Neutrophil (primary cell): ENCODE data around the gene DHX35.
A peak's percentile ranks its signal among the peaks of the same experiment; 100 is the strongest.

Experiments
- H3K27ac ChIP-seq: fragments of 200-600 bp; sonication (generic); 2 replicates; pipeline ENCODE4 v1.5.1; 2016; ENCODE audit warnings: mild to moderate bottlenecking, moderate library complexity
- H3K27me3 ChIP-seq: fragments of 200-600 bp; sonication (generic); 2 replicates; pipeline ENCODE4 v1.6.0; 2016; ENCODE audit warnings: mild to moderate bottlenecking
- H3K36me3 ChIP-seq: fragments of 200-600 bp; sonication (generic); 2 replicates; pipeline ENCODE4 v1.5.1; 2017
- H3K4me1 ChIP-seq, 2 experiments: fragments of 200-600 bp in 1 of 2; sonication (generic) in 1 of 2; 1 replicate in 1 of 2; 2 replicates in 1 of 2; pipeline versions ENCODE4 v1.5.1 to v1.6.1; 2013 to 2016; ENCODE audit warnings: low read depth in 1 of 2, low read length in 1 of 2, mild to moderate bottlenecking in 1 of 2, moderate library complexity in 1 of 2; ENCODE audit not compliant: control insufficient read depth in 1 of 2, insufficient read depth in 1 of 2
- H3K4me3 ChIP-seq, 2 experiments: fragments of 200-600 bp in 1 of 2; sonication (generic) in 1 of 2; 1 replicate in 1 of 2; 2 replicates in 1 of 2; pipeline ENCODE4 v1.5.1; 2013 to 2016; ENCODE audit warnings: low read depth in 1 of 2, low read length in 1 of 2, mild to moderate bottlenecking in 1 of 2, moderate library complexity in 1 of 2
- H3K9me3 ChIP-seq: fragments of 200-600 bp; sonication (generic); 2 replicates; pipeline ENCODE4 v1.5.1; 2016
- TF ChIP-seq, protein P1 (sequence below): fragments of 200-600 bp; sonication (generic); IDR thresholded peaks from 2 replicates; pipeline ENCODE4 v1.5.1; 2016; ENCODE audit warnings: antibody characterized with exemption

Gene DHX35

DNA sequence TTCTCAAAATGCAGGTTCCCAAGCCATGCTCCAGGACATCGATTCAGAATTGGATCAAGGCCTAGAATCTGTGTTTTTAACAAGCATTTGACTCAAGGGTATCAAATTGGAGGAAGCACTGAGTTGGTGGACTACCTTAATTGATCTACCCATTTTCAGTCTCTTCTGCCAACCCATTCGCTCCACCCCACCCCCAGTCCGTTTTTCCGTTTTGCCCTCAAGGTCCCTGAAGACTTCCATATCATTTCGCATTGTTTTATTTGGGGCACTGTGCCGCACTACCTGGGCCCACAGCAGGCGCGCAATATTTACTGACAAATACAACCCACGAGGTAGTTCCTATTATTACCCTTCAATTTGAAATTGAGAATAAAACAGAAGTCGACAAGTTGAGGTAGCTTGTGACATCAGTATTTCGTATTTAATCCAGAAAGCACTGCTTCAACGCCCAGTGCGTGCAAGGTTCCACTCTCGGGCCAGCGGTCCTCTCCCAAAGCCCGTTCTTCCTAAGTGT, 557 bp upstream of the DHX35 start:
- Histone ChIP-seq H3K36me3 (no peaks in the 10 kb centered on the region), H3K4me1 (peaks cover 20 to 21% of the 10 kb centered on the region in 2 experiments), H3K4me3 (peak overlapping the region; percentile 96 to 97), H3K9me3 (no peaks in the 10 kb centered on the region), H3K27me3 (no peaks in the 10 kb centered on the region), H3K27ac (peak overlapping the region; percentile 73)
- TF ChIP-seq, protein P1, sequence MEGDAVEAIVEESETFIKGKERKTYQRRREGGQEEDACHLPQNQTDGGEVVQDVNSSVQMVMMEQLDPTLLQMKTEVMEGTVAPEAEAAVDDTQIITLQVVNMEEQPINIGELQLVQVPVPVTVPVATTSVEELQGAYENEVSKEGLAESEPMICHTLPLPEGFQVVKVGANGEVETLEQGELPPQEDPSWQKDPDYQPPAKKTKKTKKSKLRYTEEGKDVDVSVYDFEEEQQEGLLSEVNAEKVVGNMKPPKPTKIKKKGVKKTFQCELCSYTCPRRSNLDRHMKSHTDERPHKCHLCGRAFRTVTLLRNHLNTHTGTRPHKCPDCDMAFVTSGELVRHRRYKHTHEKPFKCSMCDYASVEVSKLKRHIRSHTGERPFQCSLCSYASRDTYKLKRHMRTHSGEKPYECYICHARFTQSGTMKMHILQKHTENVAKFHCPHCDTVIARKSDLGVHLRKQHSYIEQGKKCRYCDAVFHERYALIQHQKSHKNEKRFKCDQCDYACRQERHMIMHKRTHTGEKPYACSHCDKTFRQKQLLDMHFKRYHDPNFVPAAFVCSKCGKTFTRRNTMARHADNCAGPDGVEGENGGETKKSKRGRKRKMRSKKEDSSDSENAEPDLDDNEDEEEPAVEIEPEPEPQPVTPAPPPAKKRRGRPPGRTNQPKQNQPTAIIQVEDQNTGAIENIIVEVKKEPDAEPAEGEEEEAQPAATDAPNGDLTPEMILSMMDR, result no peak

DNA sequence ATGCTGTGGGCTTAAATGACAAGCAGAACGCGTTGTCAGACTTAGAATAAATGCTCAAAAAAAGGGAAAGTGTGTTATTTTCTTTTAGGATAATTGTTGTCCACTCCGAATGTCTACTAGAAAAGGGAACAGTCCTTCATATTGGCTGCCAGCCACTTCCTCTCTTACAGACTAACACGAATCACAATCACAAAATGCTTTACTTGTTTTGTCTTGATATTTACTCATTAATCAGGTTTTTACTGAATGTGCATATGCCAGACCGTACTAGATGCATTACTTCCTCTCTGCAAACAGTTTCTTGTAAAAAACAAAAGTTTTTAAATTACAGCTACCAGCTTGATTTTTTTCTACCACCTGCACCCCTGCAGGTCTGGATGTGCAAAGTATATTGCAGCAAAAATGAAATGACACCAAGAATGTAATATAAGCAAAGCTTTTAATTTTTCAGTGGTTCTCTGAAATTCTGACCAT, 821 bp downstream of the DHX35 start:
- H3K9me3 ChIP-seq, result no peaks in the 10 kb centered on the region
- H3K36me3 ChIP-seq, result peaks cover 1% of the 10 kb centered on the region
- no peaks in the 10 kb centered on the region for H3K27me3 ChIP-seq
- TF ChIP-seq, protein P1, result no peak
- peak overlapping the region; percentile 73 for H3K27ac ChIP-seq
- peaks cover 20 to 21% of the 10 kb centered on the region in 2 experiments for H3K4me1 ChIP-seq
- peak overlapping the region; percentile 96 to 97 for H3K4me3 ChIP-seq

DNA sequence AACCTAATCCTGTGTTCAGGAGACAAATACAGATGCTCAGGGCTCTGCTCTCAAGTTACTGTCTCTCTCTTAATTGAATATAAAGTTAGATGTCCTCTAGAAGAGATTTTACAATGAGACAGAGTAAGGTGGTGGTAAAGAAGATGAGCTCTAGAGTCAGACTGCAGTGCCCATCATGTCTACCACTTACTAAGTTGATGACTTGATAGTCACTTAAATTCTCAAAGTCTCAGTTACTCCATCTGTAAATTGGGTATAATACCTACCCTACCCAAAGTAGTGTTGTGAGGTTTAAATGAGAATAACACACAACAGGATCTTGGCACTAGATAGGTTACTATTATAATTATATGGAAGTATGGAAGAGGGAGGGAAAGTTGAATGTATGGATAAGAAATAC, 1.6 kb downstream of the DHX35 start:
- Histone ChIP-seq H3K36me3 (peaks cover 4% of the 10 kb centered on the region), H3K4me1 (peaks cover 20 to 21% of the 10 kb centered on the region in 2 experiments)
- TF ChIP-seq, protein P1, result no peak

DNA sequence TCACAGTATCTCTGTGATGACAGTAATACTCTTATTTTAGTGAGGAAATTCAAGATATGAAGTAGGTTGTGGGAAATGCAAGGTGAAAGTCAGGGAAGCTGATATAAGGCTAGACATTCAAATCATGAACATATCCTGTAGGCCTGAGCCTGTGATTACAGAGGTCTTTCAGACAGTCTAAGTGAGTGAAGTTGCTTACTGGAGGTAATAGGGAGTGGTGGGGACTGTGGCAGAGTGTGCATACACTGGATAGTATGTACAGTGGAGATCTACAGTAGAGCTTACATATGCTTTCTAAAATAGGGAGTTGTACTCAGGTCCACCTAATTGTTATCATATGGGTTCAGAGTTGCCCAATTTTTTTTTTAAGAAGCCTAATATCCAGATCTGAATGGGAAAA, 3.1 kb downstream of the DHX35 start:
- Histone ChIP-seq H3K27me3 (no peaks in the 10 kb centered on the region), H3K36me3 (peaks cover 13% of the 10 kb centered on the region), H3K27ac (no peak overlapping the region), H3K4me1 (peaks cover 20 to 21% of the 10 kb centered on the region in 2 experiments), H3K9me3 (no peaks in the 10 kb centered on the region), H3K4me3 (no peak overlapping the region)
- TF ChIP-seq, protein P1, result no peak

More for the DNA sequence above, 1.6 kb downstream of the DHX35 start:
- H3K9me3 ChIP-seq, result no peaks in the 10 kb centered on the region
- no peak overlapping the region for H3K4me3 ChIP-seq
- no peaks in the 10 kb centered on the region for H3K27me3 ChIP-seq
- H3K27ac ChIP-seq, result no peak overlapping the region

DNA sequence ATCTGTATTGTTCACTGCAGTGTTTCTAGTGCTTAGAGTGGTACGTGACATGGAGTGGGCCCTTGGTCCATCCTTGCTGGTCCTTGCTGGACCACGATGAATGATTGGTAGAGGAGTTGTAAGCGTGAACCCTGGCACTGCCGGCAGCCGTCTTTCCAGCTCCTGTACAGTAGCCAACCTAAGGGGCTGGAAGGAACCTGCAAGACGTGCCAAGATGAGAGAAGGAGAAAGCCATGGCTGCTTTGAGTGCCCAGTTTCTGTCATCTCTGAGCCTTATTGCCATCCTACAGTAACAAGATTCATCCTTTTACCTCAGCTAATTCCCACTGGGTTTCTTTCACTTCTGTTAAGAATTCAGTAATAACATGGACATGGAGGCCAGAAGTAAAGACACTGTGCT, 5.9 kb downstream of the DHX35 start:
- TF ChIP-seq, protein P1, result no peak
- H3K36me3 ChIP-seq, result peaks cover 31% of the 10 kb centered on the region
- peaks cover 4 to 6% of the 10 kb centered on the region in 2 experiments for H3K4me1 ChIP-seq
- no peaks in the 10 kb centered on the region for H3K27me3 ChIP-seq
- H3K9me3 ChIP-seq, result no peaks in the 10 kb centered on the region
- no peak overlapping the region for H3K27ac ChIP-seq
- no peak overlapping the region for H3K4me3 ChIP-seq
